HG02571 (cell line): Measurements from ENCODE around the gene GPATCH8.
"Not testable (repeated sequence)": the region's sequence is repeated elsewhere in the genome, so short reads cannot be mapped to it uniquely, and the experiment has no call there.

Experiments
- ATAC-seq: cut with Tn5 transposase; IDR thresholded peaks from one replicate; pipeline ENCODE4 v1.9.1; 2021; ENCODE audit warnings: mild to moderate bottlenecking, moderate library complexity; ENCODE audit not compliant: unreplicated experiment

The GPATCH8 gene

DNA sequence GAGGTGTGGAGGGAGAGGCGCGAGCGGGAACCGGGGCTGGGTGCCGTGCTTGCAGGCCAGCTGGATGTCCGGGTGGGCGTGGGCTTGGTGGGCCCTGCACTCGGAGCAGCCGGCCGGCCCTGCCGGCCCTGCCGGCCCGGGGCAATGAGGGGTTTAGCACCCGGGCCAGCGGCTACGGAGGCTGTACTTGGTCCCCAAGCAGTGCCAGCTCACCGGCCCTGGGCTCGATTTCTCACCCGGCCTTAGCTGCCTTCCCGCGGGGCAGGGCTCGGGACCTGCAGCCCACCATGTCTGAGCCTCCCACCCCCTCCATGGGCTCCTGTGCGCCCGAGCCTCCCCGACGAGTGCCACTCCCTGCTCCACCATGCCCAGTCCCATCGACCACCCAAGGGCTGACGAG, 24.7 kb upstream of the GPATCH8 start:
- no peak for ATAC-seq

DNA sequence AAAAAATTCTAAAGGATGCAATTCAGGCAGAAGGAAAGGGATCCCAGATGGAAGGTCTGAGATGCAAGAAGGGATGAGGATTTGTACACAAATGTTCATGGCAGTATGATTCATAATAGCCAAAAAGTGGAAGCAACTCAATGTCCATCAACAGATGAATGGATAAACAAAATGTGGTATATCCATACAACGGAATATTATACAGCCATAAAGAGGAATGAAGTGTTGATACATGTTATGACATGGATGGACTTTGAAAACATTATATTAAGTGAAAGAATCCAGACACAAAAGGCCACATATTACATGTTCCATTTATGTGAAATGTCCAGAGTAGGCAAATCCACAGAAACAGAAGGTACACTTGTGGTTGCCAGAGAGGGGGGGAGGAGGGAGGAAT, 23.9 kb upstream of the GPATCH8 start:
- ATAC-seq: no peak

DNA sequence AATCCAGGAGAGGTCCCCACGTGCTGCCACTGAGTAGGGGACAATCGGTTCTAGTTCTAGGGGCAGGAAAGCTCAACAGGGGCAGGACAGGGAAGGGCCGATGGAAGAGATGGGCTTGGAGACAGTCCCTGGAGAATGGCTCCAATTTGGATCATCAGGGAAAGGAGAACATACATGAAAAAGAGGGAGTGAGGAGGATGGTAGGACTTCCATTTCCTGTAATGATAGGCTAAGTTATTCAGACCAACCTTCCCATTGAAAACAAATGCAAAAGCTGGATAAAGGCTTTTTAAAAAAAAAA, 20.4 kb upstream of the GPATCH8 start:
- ATAC-seq: no peak

DNA sequence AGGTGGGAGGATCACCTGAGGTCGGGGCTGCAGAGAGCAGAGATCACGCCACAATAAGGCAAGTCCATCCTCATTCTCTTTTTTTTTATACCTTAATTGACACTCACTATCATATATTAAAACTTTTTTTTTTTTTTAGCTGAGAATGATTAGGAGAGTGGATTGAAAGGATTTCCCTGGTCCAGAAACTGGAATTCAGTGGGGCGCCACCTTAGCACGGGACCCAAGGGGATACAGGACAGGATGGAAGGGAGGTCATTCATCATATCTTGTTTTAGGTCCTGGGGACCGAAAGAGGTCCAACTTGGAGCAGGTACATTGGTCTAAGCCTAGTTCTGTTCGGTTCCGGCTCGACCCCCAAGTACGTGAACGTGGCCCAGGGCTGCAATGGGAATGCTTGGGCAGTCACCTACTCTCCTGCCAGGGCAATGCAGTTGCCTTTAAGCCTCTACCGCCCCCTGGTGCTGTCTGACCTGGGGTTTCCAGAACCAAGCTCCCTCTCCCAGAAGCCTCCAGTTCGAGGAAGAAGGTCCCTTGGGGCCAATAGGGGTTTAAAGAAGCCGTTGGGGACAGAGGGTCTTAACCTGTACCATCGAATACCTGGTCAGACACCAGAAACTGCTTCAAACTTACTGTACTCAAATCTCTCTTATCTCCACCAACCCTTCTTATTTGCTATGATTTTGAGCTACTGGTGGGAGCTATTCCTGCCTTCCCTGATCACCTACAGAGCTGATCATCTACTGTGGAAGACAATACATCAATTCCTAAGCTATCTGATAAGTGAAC, 19.9 kb upstream of the GPATCH8 start:
- no peak for ATAC-seq

DNA sequence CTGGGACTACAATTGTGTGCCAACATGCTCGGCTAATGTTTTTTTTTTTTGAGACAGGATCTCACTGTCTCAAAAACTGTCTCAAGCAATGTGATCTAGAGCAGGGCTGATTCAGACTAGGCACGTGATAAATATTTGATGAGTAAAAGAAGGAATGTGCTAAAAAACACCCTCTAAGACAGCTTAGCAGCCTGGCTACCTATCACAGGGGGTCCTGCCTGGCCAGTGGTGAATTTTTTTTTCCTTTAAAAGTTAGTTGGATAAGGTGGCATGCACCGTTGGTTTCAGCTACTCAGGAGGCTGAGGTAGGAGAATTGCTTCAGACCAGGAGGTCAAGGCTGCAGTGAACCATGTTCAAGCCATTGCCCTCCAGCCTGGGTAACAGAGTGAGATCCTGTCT, 14.8 kb upstream of the GPATCH8 start:
- no peak for ATAC-seq

DNA sequence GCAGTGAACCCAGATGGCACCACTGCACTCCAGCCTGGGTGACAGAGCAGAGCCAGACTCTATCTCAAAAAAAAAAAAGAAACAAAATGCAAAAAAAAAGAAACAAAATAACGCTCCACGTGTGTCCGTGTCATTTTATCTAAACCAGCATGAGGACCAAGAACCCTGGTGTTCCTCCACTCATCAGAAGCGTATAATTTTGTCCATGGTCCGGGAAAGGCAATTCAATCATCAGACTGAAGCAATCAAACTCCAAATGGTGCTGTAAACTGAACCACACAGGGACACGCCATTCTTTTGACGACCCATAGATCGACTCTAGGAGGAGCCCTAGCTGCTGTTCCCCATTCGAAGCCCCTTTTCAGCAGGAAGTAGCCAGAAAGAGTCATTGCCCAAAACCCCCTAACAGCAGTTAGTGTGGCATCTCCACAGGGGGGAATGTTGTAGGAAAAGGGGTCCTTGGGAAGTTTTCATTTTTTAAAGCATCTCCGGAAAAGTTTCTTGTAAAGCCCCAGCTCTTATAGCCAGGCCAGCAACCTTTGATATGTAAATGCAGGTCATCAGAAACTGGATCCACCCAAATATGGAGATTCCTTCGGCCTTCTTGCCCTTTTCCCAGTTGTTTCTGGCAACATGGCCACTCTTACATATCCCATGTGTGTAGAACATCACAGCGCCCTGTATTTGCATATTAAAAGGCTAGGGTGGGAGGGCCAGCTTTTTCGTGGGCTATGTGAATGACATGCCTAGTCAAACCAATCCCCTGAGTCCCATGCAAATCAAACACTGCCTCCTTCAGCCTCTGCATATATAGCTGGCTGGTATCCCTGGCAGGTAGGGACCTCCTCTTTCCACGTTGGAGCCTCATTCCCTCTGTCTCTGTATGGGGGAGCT, 8.3 kb upstream of the GPATCH8 start:
- ATAC-seq: not testable (repeated sequence)

DNA sequence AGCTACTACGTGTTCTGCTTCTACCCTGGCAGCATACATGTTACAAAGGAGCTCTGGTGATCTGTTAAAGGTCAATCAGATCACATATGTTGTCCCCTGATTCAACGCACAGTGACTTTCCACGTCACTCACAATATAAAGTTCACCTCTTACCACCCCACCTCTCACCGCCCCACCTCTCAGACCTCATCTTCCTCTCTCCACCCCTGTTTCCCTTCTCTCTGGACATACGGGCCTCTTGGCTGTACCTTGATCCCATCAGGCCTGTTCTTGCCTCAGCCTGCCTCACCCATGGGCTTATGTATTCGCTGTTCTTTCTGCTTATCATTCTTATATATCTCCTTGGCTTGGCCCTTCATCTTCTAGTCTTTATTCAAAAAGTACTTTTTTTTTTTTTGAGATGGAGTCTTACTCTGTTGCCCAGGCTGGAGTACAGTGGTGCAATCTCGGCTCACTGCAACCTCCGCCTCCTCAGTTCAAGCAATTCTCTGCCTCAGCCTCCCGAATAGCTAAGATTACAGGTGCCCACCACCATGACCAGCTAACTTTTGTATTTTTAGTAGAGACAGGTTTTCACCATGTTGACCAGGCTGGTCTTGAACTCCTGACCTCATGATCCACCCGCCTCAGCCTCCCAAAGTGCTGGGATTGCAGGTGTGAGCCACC, 3.9 kb upstream of the GPATCH8 start:
- ATAC-seq: not testable (repeated sequence)

DNA sequence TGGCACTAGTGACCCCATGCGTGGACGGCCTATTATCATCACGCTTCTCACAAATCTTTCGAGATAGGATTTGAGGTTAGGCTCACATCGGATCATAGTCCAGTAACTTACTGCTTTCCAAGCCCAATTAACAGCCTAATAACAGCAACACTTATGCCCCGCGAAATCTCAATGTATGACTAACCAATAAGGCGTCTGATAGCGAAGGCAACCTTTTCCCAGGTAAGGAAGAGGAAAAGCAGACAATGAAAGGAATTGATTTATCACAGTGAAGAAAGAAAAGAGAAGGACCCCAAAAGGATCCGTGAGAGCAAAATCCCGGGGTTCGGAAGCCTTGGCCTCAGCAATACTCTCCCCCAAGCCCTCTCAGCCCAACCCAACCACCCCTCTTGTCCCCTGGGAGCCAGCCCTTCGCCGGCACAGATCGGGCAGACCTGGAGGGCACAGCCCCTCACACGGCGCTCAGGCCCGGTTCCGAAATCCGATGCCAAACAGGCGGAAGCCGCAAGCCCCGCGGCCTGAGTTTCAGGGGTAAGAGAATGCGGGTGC, 534 bp downstream of the GPATCH8 start:
- ATAC-seq: peak; percentile 23

DNA sequence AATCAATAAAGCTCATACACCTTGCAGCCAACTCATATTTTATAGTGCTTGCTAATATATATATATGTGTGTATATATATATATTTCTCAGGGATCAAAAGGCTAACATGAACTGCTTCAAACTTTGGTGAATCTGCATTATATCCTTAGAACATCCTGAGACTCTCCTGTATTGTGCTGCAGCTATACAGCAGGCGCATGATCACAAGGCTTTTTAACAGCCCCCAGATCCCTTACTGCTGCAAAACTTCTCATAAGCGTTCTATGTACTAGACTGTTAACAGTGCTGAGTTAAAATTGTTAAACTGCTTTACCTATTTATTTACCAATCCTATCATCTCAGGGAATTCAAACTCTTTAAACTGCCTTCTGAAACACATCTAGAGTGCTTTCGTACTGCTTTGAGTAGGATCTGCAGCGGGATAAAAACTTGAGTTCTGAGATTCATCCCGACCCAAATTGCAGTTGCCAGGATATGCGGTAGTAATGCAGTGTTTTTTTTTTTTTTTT, 1.3 kb downstream of the GPATCH8 start:
- ATAC-seq: no peak

DNA sequence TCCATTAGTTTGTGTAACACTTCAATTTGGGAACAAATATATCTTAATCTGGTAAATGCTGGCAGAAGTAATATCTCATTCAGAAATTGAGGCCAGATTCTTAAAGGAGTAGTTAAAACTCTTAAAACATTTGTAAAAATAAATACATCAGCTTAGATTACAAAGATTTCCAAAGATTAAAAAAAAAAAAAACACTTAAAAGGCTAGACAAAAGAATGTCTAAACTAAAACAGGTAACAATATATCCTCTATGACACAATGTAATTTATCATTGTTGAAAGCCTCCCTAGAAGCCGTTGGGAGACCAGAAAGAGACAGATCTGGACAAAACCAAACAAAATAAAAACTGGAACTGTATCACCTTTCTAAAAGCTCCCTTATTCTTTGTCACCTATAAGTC, 3.5 kb downstream of the GPATCH8 start:
- ATAC-seq: no peak

DNA sequence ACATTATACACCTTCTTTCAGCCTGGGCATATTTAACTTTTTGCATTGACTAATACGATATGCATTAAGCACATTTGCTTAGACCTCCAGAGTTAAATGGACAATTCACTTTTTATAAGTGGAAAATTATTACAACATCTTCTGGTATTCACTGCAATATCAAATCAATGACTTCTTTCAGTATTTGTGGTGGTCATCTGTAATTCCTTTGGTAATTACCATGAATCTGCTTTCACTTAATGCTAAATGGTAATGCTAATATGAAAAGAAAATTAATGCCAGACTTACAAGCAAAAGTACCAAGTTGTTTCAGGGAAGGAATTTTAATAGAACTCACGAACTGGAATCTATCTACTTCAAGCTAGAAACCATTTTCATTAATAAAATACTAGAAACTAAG, 6.4 kb downstream of the GPATCH8 start:
- ATAC-seq: no peak

DNA sequence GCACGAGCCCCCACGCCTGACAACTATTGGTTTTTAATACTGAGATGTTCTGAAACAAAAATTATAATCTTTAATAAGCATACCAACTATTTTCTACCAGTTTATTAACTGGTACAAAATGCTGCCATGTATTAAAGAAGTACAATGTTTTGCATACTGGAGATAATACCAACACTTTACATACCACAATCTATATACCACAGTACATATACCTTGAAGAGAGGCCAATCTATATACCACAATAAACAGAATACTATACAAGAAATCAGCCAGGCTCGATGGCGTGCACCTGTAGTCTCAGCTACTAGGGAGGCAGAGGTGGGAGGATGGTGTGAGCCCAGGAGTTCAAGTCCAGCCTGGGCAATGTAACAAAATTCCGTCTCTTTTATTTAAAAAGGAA, 9.9 kb downstream of the GPATCH8 start:
- ATAC-seq: no peak

DNA sequence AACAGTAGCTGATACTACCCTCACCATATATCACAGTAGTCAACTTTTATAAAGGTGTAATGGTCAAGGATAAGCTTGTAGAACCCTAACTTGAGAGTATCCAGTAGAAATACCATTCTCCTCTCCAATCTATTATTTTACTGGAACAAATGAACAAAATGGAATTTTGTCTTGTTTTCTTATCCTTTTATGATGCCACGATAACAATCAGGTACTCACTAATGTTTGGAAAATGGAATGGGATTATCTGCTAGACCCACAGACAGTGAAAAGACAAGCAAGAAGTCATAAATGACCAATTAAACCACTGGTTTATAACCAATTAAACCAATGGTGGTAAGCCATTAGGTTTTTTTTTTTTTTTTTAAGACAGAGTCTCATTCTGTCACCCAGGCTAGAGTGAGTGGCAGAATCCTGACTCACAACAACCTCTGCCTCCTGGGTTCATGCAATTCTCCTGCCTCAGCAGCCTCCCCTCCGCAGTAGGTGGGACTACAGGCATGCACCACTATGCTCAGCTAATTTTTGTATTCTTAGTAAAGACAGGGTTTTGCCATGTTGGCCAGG, 10.4 kb downstream of the GPATCH8 start:
- ATAC-seq: no peak

DNA sequence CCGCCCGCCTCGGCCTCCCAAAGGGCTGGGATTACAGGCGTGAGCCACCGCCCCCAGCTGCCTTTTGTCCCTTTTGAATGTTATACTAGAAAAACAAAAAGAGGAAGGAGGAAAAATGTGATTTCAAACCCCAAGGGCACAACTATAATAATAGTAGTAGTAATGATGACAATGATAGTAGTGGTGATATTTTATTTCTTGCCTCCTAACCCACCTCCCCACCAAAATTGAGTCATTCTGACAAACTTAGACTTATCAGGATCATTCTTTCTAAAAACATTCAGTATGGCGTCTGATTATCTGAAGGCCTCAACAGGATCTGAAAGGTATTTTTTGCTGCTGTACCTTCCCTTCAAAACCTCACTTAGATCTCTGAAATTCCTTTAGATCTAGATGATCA, 13.6 kb downstream of the GPATCH8 start:
- no peak for ATAC-seq

DNA sequence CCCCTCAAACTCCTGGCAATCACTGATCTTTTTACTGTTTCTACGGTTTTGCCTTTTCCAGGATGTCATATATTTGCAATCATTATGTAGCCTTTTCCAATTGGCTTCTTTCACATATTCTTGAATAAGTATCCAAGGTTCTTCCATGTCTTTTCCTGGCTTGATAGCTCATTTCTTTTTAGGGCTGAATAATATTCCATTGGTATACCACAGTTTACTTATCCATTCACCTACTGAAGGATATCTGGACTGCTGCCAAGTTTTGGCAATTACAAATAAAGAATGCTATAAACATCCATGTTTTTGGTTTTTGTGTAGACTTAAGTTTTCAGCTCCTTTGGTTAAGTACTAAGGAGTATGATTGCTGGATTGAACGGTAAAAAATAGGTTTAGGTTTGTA, 16.0 kb downstream of the GPATCH8 start:
- ATAC-seq: no peak

DNA sequence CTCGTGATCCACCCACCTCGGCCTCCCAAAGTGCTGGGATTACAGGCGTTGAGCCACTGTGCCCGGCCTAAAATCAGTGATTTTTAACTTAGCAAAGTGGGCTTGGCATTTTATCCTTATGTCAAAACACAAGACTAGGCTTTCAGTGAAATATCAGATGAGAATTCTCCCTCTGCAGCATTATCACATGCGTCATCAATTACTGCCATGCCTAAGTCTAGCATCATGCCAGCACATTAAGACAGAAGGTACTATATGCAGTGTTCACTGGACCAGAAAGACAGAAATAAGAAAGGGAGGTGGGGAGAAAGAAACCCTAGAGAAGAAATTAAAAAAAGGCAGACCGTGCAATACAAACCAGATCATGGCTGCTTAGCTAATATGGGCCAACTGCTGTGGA, 29.8 kb downstream of the GPATCH8 start:
- no peak for ATAC-seq

DNA sequence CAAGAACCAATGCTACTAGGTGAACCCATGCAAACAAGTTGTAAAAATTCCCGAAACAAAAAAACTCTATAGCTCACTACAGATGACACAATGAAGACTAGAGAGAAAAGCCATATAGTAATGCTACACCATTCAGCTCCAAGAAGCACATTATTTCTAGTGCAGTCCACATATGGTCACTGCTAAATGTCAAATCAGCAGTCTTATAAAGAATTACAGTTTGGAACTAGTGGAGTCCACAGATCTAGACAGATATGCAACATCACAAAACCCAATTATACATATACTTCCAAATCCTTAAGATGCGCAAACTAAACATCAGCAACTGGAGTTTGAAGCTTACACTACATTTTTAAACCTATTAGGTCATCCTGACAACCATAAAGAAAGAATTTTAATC, 33.5 kb downstream of the GPATCH8 start:
- no peak for ATAC-seq

DNA sequence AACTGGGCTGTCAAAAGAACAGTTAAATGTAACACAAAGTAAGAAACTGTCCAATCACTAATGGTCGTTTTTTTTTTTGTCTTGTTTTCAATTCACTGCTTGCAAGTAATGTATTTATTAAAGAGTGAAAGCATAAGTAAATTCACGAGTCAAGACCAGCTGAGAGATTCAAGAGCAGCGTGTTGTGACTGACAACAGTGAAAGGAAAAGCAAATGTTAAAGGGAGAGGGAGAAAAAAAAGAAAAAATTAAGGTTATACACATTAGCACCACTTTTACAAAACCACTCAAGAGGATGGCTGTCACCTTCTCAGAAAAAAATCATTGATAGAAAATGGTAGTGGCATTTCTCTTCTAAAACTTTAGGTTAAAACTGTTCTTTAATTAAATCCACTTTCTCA, 36.1 kb downstream of the GPATCH8 start:
- ATAC-seq: no peak

DNA sequence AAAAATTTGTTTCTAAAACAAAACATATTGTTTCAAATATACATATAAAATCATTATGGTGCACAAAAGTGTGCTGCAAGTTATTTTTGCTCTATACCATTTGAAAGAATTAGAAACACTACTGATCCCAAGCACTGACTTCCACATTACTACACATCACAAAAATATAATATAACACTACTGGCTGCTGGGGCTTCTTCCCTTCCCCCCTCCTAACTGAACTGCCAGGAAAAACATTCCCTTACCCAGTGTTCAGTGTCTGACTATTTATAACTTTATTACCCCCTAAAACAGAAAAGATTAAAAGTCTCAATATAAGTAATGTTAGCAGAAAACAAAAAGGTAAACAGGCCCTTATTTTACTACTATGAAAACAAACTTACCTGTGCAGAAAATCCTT, 36.9 kb downstream of the GPATCH8 start:
- ATAC-seq: no peak

DNA sequence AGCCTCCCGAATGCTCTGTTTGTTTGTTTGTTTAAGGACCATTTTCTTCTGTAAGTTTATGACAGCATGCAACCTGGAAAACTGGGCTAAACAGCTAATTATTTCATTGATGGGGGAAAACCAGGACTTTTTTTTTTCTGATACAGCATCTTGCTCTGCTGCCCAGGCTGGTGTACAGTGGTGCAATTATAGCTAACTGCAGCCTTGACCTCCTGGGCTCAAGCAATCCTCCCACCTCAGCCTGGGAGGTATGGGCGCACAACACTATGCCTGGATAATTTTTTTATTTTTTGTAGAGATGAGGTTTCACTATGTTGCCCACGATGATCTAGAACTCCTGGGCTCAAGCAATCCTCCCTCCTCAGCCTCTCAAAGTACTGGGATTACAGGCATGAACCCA, 37.3 kb downstream of the GPATCH8 start:
- ATAC-seq: no peak

DNA sequence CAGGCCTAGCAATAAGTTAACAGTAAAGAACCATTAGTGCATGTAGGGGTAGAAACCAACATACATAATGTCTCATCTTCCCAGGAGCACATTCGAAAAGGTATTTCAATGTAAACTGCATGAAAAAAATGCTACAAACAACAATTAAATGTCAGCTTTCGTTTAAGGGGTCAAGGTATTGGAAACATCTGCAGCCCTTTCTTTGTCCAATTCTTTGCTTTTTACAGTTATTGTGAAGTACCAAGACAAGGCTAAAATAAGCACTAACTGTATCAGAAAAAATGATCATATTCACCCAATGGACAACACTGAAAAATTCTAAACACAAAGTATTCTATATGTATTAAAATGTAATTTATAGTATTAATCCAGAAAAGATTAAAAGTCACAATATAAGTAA, 37.9 kb downstream of the GPATCH8 start:
- ATAC-seq: no peak
